SHP77 (cell line): Measurements from ENCODE around the gene CNNM2.

Experiments
- DNase-seq, 2 experiments: peaks; one replicate each; lab custom pipeline; 2025; lab: John Stamatoyannopoulos, UW

CNNM2 gene

DNA sequence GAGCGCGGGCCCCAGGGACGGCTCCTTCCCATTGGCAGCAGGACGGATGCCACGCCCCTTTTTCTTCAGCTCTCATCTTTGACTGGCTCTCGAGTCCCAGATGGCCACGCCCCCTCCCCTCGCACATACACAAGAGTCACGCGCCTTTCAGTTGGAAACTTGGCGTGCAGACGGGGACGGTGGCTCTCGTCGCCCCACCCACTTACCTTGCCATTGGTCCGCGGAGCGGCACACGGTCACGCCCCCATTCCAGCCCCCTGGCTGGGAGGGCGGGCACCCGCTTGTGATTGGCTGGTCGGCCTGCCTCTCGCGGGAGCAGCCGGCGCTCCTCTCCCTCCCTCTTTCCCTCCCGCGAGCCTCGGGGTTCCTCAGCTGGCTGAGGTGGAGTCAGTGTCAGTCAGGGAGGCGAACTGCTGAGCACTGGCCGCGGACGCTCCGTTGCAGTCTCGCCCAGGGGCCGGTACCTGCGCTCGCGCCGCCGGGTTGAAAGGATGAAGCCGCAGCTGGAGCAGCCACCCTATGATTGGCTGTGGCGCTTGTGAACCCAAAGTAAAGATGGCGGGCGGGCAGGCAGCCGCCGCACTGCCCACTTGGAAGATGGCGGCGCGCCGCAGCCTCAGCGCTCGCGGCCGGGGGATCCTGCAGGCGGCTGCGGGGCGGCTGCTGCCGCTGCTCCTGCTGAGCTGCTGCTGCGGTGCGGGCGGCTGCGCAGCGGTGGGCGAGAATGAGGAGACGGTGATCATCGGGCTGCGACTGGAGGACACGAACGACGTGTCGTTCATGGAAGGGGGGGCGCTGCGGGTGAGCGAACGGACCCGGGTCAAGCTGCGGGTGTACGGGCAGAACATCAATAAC is at the start of gene CNNM2:
TSS of gene CNNM2 (plus strand) at position 333 of the 855 bp plus-strand sequence. CDS start at position 520, 187 bp downstream.
- peak; percentile 99 to 100 for DNase-seq

GRCh38 chr10:102868911-102869257 is 49.2 kb upstream of the CNNM2 start:
- no peak for DNase-seq

GRCh38 chr10:102869258-102870198 is 48.6 kb upstream of the CNNM2 start, which contains the start of gene AS3MT:
AS3MT (plus strand) TSS chr10:102869470; CDS start chr10:102869593, 123 bp downstream.
- peak; percentile 28 to 35 for DNase-seq

DNA sequence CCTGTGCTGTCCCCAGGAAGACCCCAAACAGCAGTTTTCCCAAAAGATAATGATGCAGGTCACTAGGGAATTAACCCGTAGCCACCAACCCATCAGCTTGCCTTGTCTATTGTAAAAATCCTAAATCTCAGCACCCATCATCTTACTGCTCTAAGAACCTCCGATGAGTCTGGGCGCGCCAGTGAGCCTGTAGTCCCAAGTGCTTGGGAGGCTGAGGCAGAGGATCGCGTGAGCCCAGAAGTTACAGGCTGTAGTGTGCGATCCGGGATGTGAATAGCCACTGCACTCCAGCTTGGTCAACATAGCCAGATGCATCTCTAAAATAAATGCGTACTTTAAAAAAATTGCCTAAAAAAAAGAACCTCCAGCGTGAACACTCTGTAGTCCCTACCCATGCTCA is 47.9 kb upstream of the CNNM2 start:
- DNase-seq = no peak

GRCh38 chr10:102872163-102872562 is 45.9 kb upstream of the CNNM2 start:
- DNase-seq = no peak

DNA sequence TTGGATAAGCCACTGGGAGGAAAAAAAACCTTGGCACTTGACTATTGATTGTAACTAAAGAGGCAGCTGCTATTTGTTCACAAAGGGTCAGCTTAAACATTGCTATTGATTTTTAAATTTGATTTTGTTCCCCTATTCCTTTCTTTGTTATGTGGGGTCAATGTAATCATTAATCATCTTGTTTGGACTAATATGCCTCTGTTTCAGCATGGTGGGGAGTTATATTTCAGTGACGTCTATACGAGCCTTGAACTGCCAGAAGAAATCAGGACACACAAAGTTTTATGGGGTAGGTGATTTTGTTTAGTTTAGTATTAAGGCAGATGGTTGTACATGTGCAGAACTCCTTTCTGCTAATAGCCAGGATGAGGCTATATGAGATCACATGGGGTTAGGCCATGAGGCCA is 41.3 kb upstream of the CNNM2 start:
- DNase-seq = no peak

DNA sequence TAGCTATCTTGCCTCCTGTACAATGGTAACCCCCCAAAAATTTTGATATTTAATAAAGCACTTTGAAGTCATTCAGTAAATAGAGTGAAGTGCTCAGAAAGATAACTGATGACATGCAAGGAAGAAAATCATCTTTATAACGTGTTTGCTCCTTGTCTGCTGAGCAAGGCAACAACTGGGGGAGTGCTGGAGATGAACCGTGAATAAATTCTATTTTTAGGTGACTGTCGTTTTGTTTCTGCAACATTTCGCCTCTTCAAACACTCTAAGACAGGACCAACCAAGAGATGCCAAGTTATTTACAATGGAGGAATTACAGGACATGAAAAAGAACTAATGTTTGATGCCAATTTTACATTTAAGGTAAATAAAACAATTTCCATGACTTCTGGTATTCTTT is 39.5 kb upstream of the CNNM2 start:
- DNase-seq = no peak

GRCh38 chr10:102880256-102880655 is 37.8 kb upstream of the CNNM2 start:
- DNase-seq = no peak

GRCh38 chr10:102888048-102888447 is 30.0 kb upstream of the CNNM2 start:
- DNase-seq = no peak

GRCh38 chr10:102894466-102895213 is 23.5 kb upstream of the CNNM2 start:
- no peak for DNase-seq

DNA sequence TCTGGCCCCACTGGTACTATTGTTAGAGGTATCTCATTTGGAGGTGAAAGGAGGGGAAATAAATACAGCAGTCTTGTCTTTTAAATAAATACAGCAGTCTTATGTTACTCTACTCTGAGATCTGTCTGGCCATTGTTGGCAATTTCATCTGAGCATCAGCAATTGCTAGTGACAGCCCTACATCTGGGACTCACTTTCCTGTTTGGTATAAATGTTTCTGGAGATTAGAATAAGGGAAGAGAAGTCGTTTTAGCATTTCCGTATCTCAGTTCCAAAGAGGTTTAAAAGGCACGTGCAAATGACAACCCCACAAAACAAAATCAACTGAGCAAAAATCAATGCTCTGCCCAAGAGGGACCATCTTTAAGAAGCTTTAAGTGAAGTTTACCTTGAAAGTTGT is 18.1 kb upstream of the CNNM2 start:
- no peak for DNase-seq

DNA sequence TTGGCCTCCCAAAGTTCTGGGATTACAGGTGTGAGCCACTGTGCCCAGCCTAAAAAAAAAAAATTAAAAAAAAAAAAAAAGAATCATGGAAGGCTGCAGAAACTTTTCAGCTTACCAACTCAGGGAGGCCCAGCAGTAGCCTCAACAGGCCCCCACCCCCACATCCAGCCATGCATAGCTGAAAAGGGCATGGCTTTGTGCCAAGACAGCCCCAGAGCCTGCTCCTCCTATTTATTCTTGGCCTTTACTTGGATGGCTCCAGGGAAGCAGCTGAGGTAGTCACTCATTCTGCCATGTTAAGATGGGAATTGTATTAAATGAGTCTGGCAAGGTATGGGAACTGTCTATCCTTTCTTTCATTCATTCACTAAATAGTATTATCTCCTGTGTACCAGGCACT is 13.7 kb upstream of the CNNM2 start:
- DNase-seq = no peak

DNA sequence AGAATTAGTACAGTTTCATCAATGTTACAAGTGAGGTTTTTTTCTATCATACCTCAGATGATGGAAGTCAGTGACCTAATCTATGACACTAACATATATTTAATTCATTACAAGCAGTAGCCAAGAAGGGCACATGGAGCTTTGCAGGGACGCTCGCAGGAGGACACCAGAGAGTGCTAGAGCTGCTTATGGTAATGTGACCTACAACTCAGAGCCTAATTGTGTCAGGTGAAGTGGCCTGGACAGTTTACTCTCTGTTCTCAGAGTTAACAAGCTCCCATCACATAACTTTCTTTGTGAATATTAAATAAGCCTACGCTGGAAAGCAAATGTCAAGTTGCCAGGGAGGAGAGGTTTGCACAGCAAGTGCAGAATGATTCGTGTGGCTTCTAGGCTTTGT is 11.6 kb upstream of the CNNM2 start:
- DNase-seq = no peak

DNA sequence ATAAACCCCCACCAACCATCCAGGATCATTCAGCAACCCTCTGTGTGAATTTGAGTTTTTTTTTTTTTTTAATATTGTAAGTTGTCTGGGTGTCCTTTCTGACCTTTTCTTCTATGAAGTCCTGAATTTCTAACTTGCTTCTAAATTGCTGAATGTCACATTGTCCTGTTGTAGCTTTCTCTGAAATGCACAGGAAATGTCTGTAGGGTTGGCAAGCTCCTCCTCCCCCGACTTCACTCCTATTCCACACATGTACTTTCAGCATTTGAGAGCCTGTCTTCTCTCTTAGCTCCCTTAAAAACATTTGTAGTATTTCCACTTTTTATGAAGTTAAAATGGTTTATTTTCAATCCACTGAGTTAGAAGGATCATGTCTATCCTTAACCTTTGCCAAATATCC is 3.3 kb upstream of the CNNM2 start:
- no peak for DNase-seq

GRCh38 chr10:102916173-102916572 is 1.9 kb upstream of the CNNM2 start:
- peak in 1 of 2 experiments; percentile 26 for DNase-seq

- DNase-seq = peak; percentile 57 to 65
These were observed 656 bp upstream of the CNNM2 start for GRCh38 chr10:102917314-102917961.

GRCh38 chr10:102918817-102919245 is 737 bp downstream of the CNNM2 start:
- peak in 1 of 2 experiments; percentile 13 for DNase-seq

GRCh38 chr10:102919246-102919959 is 1.3 kb downstream of the CNNM2 start:
- DNase-seq = peak in 1 of 2 experiments; percentile 18

- no peak for DNase-seq
These were observed 2.1 kb downstream of the CNNM2 start for GRCh38 chr10:102919992-102920739.

- DNase-seq = no peak
These were observed 5.5 kb downstream of the CNNM2 start for GRCh38 chr10:102923601-102924000.
